CD4-positive, CD25-positive, alpha-beta regulatory T cell (primary cell): ENCODE measurements around the gene BAHCC1. TPM values are rescaled to one million over a fixed set of nuclear protein-coding genes. Genes with fewer than 3 reads are reported as not detected.

Experiments
- ATAC-seq, 2 donors: fragments of 150-1000 bp; cut with Tn5 transposase; one replicate each; pipeline ENCODE4 v1.10.0; 2021; ENCODE audit warnings: low read depth in 2 of 2, moderate number of reproducible peaks in 2 of 2, moderate library complexity in 1 of 2
- DNase-seq, 3 donors: peaks; one replicate each; pipeline versions ENCODE4 v3.0.0 to v3.0.0-alpha.2; 2012 to 2022; ENCODE audit warnings: mixed read lengths in 1 of 3
- H3K27ac ChIP-seq: one replicate; pipeline ENCODE4 v1.7.0; 2013; ENCODE audit warnings: mild to moderate bottlenecking, low read length; ENCODE audit not compliant: insufficient read depth, poor library complexity, severe bottlenecking
- H3K27me3 ChIP-seq: one replicate; pipeline ENCODE4 v1.7.0; 2013; ENCODE audit warnings: low read length; ENCODE audit not compliant: control insufficient read depth, insufficient read depth
- H3K36me3 ChIP-seq: one replicate; pipeline ENCODE4 v1.7.0; 2013; ENCODE audit warnings: mild to moderate bottlenecking, low read length, moderate library complexity; ENCODE audit not compliant: control insufficient read depth, insufficient read depth
- H3K4me1 ChIP-seq: 2 replicates; pipeline ENCODE4 v1.7.0; 2013; ENCODE audit warnings: mild to moderate bottlenecking, low read length; ENCODE audit not compliant: insufficient read depth, control insufficient read depth, poor library complexity, severe bottlenecking
- H3K4me3 ChIP-seq: one replicate; pipeline ENCODE4 v1.7.0; 2013; ENCODE audit warnings: low read depth, mild to moderate bottlenecking, low read length, moderate library complexity
- H3K9me3 ChIP-seq, 2 experiments: 1 replicate in 1 of 2; 2 replicates in 1 of 2; pipeline ENCODE4 v1.7.0; 2013; ENCODE audit warnings: low read length in 2 of 2, mild to moderate bottlenecking in 1 of 2, moderate library complexity in 1 of 2; ENCODE audit not compliant: control insufficient read depth in 2 of 2
- H3K27ac Mint-ChIP-seq, 3 donors: one replicate each; pipeline ENCODE4 v1.8.0; 2020 to 2022; ENCODE audit warnings: mild to moderate bottlenecking in 3 of 3, mixed read lengths in 3 of 3, moderate library complexity in 2 of 3
- H3K27me3 Mint-ChIP-seq: one replicate; pipeline ENCODE4 v1.8.0; 2022; ENCODE audit warnings: mild to moderate bottlenecking, mixed read lengths
- H3K36me3 Mint-ChIP-seq: one replicate; pipeline ENCODE4 v1.8.0; 2020; ENCODE audit warnings: mixed read lengths
- H3K4me1 Mint-ChIP-seq, 4 donors: one replicate each; pipeline ENCODE4 v1.8.0; 2020 to 2022; ENCODE audit warnings: mixed read lengths in 4 of 4, mild to moderate bottlenecking in 1 of 4
- H3K4me3 Mint-ChIP-seq, 4 donors: one replicate each; pipeline ENCODE4 v1.8.0; 2020 to 2022; ENCODE audit warnings: mild to moderate bottlenecking in 4 of 4, mixed read lengths in 4 of 4, moderate library complexity in 3 of 4
- H3K9me3 Mint-ChIP-seq, 7 donors: one replicate each; pipeline ENCODE4 v1.8.0; 2020 to 2022; ENCODE audit warnings: mixed read lengths in 7 of 7, mild to moderate bottlenecking in 3 of 7, moderate library complexity in 2 of 7
- polyA plus RNA-seq, 4 donors: library from polyadenylated mRNA; unstranded; fragments of 300-500 nt; fragmentation: Illumina TruSeq; gene quantifications; one replicate each; pipeline ENCODE4 v1.2.3, GENCODE V29; 2021
- total RNA-seq: library from RNA; stranded (reverse); gene quantifications from one replicate; pipeline ENCODE4 v1.2.3, GENCODE V29; 2022

The BAHCC1 gene
- total and polyA plus RNA-seq, 5 donors from 2014 or later: 0.54 TPM; not detected in 4

DNA sequence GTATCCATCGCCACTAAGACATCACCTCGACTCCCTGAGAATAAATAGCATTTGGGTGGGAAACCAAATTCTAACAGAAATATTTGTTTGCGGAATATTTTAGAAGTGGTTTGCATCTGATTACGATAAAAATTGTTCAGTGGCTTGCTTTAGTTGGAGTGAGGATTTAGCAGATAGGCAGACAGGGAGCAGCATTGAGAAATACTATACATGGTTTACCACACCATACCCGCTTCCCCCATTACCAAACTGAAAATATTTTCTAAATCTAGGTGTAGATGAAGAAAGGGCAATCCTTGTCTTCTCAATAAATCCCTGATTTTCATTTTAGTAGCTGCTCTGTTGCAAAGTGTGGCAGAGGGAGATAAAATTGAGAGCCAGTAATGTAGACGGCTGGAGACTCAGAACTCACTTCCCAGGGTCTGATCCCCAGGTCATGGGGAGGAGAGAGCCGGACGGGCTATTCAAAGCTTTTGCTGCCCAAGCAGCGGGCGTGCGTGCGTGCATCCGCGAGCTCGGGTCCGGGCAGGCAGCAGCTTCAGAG, 808 bp upstream of the BAHCC1 start:
- no peak overlapping the region for H3K27ac ChIP-seq
- peaks cover 20% of the 10 kb centered on the region for H3K27me3 ChIP-seq
- no peaks in the 10 kb centered on the region for H3K36me3 ChIP-seq
- H3K27me3 Mint-ChIP-seq: peaks cover 65% of the 10 kb centered on the region
- H3K9me3 ChIP-seq: peaks cover 0 to 4% of the 10 kb centered on the region in 2 experiments
- H3K27ac Mint-ChIP-seq: no peak overlapping the region
- no peak overlapping the region for H3K4me3 ChIP-seq
- DNase-seq (no peak), ATAC-seq (no peak)
- H3K36me3 Mint-ChIP-seq: no peaks in the 10 kb centered on the region
- H3K4me1 Mint-ChIP-seq: peaks cover 5 to 35% (median 19%) of the 10 kb centered on the region in 4 donors
- peaks cover 0 to 7% (median 0%) of the 10 kb centered on the region in 7 donors for H3K9me3 Mint-ChIP-seq
- H3K4me3 Mint-ChIP-seq: peak overlapping the region; percentile 11 to 84 (median 42)
- peaks cover 64% of the 10 kb centered on the region for H3K4me1 ChIP-seq

DNA sequence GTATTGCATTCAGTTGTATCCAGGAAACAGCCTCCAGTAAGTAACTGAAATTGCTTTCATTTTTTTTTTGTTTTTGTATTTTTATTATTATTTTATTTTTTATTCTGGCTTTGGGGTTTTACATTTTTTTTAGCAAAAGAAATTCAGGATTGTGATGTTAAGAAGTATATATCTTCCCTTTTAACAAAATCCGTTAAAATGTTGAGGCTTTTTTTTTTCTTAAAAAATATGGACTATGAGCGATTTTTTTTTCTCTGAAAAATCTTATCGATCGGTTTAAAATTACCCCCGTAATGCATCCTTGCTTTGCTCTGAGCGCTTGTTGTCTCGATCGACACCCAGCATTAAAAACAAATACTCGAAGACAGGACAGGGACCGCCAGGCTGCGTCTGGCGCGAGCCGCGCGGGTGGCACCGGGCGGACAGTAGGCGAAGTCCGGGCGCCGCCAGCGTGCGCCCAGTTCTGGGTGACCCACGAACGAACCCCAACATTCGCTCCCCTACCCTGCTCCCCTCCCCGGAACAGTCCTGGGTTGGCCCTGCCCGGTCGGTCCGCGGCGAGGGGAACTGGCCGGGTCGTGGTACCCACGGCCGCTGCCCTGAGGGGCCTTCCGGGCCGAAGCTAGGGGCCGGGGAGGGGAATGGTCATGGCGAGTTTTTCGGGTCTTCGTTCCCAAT, 482 bp downstream of the BAHCC1 start:
- no peak overlapping the region for H3K4me3 ChIP-seq
- Mint-ChIP-seq H3K36me3 (no peaks in the 10 kb centered on the region), H3K27me3 (peaks cover 65% of the 10 kb centered on the region), H3K27ac (no peak overlapping the region), H3K9me3 (peaks cover 0 to 10% (median 0%) of the 10 kb centered on the region in 7 donors), H3K4me1 (peaks cover 5 to 39% (median 24%) of the 10 kb centered on the region in 4 donors), H3K4me3 (peak overlapping the region; percentile 69 to 84 (median 76))
- no peak for DNase-seq
- peaks cover 0 to 4% of the 10 kb centered on the region in 2 experiments for H3K9me3 ChIP-seq
- peaks cover 73% of the 10 kb centered on the region for H3K4me1 ChIP-seq
- ATAC-seq: no peak
- no peaks in the 10 kb centered on the region for H3K36me3 ChIP-seq
- H3K27me3 ChIP-seq: peaks cover 22% of the 10 kb centered on the region
- no peak overlapping the region for H3K27ac ChIP-seq

DNA sequence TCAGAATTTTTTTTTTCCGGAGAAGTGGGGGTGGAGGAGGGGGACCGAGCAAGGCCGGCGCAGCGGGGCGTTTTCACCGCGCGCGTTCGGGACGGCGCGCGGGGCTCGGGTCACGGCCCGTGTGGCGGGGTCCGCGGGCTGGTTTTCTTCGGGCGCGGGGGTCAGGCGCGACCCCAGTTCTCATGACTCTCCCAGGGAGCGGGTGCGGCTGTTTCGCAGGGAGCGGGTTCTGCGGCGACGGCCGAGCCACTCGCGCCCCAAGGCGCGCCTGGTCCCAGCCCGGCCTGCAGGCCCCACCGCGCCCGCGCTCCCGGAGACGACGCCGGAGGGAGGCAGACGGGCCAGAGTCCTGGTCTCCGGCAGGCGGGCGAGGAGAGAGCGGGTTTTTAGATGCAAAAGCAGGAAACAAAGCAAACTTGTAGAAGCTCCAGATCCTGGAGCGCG, 1.0 kb downstream of the BAHCC1 start:
- Mint-ChIP-seq H3K4me1 (peaks cover 5 to 39% (median 24%) of the 10 kb centered on the region in 4 donors), H3K27me3 (peaks cover 65% of the 10 kb centered on the region), H3K4me3 (no peak overlapping the region), H3K36me3 (no peaks in the 10 kb centered on the region), H3K27ac (no peak overlapping the region), H3K9me3 (peaks cover 0 to 10% (median 0%) of the 10 kb centered on the region in 7 donors)
- Histone ChIP-seq H3K36me3 (no peaks in the 10 kb centered on the region), H3K27me3 (peaks cover 22% of the 10 kb centered on the region), H3K4me1 (peaks cover 75% of the 10 kb centered on the region), H3K4me3 (no peak overlapping the region), H3K27ac (no peak overlapping the region), H3K9me3 (peaks cover 0 to 4% of the 10 kb centered on the region in 2 experiments)
- DNase-seq (no peak), ATAC-seq (no peak)

- H3K4me1 ChIP-seq: peaks cover 75% of the 10 kb centered on the region
- peaks cover 0 to 4% of the 10 kb centered on the region in 2 experiments for H3K9me3 ChIP-seq
- no peak overlapping the region for H3K4me3 ChIP-seq
- Mint-ChIP-seq H3K4me3 (peak overlapping the region in 2 of 4 donors; percentile 5 to 56), H3K9me3 (peaks cover 0 to 10% (median 0%) of the 10 kb centered on the region in 7 donors), H3K4me1 (peaks cover 5 to 40% (median 24%) of the 10 kb centered on the region in 4 donors), H3K27me3 (peaks cover 65% of the 10 kb centered on the region), H3K27ac (no peak overlapping the region), H3K36me3 (no peaks in the 10 kb centered on the region)
- H3K27me3 ChIP-seq: peaks cover 21% of the 10 kb centered on the region
- H3K27ac ChIP-seq: no peak overlapping the region
- DNase-seq (peak in 2 of 3 donors; percentile 41 to 52), ATAC-seq (peak in 1 of 2 donors; percentile 7)
- H3K36me3 ChIP-seq: no peaks in the 10 kb centered on the region
Measured at GRCh38 chr17:81396722-81397313, 1.6 kb downstream of the BAHCC1 start.

DNA sequence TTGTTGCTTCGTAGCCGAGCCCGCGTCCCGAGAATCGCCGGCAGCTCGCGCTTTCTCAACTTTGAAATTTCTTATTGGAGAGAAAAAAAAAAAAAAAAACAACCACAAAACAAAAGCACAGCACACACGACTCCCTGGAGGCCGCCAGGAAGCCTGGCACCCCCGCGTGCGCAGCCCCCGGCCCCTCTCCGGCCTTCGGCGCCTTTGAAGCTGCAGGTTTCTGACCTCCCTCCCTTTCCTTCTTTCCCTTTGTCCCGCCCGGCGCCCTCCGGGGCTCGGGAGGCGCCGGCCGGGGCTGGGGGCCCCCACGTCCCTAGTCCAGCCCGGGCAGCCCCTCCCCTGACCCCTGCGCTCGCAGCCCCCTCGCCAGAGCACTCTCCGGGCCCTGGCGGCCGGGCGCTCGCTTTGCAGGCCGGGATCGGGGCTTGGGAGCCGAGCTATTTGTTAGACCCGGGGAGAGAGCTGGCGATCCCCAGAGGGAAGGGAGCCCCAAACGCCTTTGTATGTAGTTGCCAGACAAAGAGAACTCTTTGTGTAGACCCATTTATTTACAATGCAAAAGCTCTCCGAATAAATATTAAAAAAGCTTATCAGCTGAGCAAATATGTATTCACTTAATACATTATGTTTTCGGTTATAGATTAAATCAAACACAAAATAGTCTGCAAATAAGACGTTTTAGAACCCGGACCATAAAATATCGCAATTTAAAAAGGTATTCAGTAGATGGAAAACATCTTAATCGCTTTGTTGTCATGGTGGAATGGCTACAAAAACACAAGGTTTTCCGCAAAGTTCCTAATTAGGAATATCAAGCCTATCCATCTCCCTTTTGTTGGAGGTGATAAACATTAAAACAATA, 2.3 kb downstream of the BAHCC1 start:
- peaks cover 0 to 10% (median 0%) of the 10 kb centered on the region in 7 donors for H3K9me3 Mint-ChIP-seq
- H3K4me1 Mint-ChIP-seq: peaks cover 5 to 43% (median 25%) of the 10 kb centered on the region in 4 donors
- H3K27ac ChIP-seq: no peak overlapping the region
- H3K4me1 ChIP-seq: peaks cover 74% of the 10 kb centered on the region
- H3K36me3 Mint-ChIP-seq: no peaks in the 10 kb centered on the region
- H3K4me3 ChIP-seq: no peak overlapping the region
- peaks cover 24% of the 10 kb centered on the region for H3K27me3 ChIP-seq
- ATAC-seq: no peak
- no peak for DNase-seq
- peaks cover 65% of the 10 kb centered on the region for H3K27me3 Mint-ChIP-seq
- peak overlapping the region in 1 of 3 donors; percentile 49 for H3K27ac Mint-ChIP-seq
- H3K9me3 ChIP-seq: peaks cover 0 to 4% of the 10 kb centered on the region in 2 experiments
- no peaks in the 10 kb centered on the region for H3K36me3 ChIP-seq
- H3K4me3 Mint-ChIP-seq: peak overlapping the region; percentile 56 to 90 (median 78)

DNA sequence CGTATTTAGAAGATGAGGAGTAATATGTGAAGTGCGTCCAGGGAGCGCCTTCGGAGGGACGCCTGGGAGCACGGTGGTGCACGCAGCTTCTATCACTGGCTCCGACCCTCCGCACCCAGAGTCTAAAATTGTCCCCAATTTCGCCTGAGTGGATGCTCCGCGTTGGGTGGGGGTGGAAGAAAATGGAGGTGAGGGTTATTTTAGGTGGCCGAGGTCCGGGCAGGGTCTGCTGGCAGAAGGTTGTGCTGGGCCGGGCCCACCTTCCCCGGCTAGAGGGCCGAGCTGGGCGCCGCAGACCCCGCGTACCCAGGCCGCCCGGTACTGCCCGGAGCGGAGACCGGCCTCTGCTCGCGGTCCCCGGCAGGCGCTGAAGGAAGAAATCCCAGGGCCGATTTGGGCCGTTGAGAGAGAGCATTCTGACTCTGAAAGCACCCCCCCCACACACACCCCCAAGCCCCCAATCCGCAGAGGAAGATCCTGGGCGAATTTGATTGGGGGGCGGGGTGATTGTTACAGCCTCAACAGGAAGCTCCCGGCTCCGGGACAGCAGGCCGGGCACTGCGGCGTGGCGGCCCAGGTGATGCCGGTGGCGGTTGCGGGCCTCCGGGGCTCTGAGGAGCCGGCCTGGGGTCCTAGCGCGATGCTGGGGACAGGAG, 3.0 kb downstream of the BAHCC1 start:
- Mint-ChIP-seq H3K36me3 (no peaks in the 10 kb centered on the region), H3K27me3 (peaks cover 70% of the 10 kb centered on the region), H3K9me3 (peaks cover 0 to 10% (median 0%) of the 10 kb centered on the region in 7 donors), H3K4me3 (peak overlapping the region; percentile 78 to 90 (median 85)), H3K27ac (peak overlapping the region in 1 of 3 donors; percentile 49), H3K4me1 (peaks cover 5 to 41% (median 25%) of the 10 kb centered on the region in 4 donors)
- ATAC-seq: no peak
- H3K9me3 ChIP-seq: peaks cover 0 to 4% of the 10 kb centered on the region in 2 experiments
- no peaks in the 10 kb centered on the region for H3K36me3 ChIP-seq
- no peak overlapping the region for H3K4me3 ChIP-seq
- no peak for DNase-seq
- H3K27ac ChIP-seq: no peak overlapping the region
- peaks cover 67% of the 10 kb centered on the region for H3K4me1 ChIP-seq
- peaks cover 24% of the 10 kb centered on the region for H3K27me3 ChIP-seq
